Keratinocyte (primary cell): Measurements from ENCODE around the gene TAF11. TPM values are rescaled to one million over a fixed set of nuclear protein-coding genes. Genes with fewer than 3 reads are reported as not detected.

Source experiments
- DNase-seq: peaks from one replicate; pipeline ENCODE4 v3.0.0-alpha.2; 2011; ENCODE audit warnings: low read depth, missing footprints, low spot score
- FAIRE-seq: peaks from 2 replicates; lab custom pipeline; 2011; peaks lifted over from hg19 to GRCh38; lab: Jason Lieb, UNC
- H2AFZ ChIP-seq: 2 replicates; pipeline ENCODE4 v1.6.0; 2012; ENCODE audit warnings: low read length, control low read depth, inconsistent platforms; ENCODE audit not compliant: control insufficient read depth
- H3K27ac ChIP-seq: 2 replicates; pipeline ENCODE4 v1.5.1; 2011; ENCODE audit warnings: low read length; ENCODE audit not compliant: control insufficient read depth, insufficient read depth
- H3K27me3 ChIP-seq: 3 replicates; pipeline ENCODE4 v1.6.0; 2011; ENCODE audit warnings: low read length; ENCODE audit not compliant: control insufficient read depth, insufficient read depth; ENCODE audit errors: extremely low read depth
- H3K36me3 ChIP-seq, 2 experiments: 2 replicates in 1 of 2; 3 replicates in 1 of 2; pipeline ENCODE4 v1.5.1; 2011; ENCODE audit warnings: low read length in 2 of 2, mild to moderate bottlenecking in 1 of 2; ENCODE audit not compliant: control insufficient read depth in 2 of 2, insufficient read depth in 2 of 2; ENCODE audit errors: extremely low read depth in 1 of 2
- H3K4me1 ChIP-seq: 3 replicates; pipeline ENCODE4 v1.5.1; 2011; ENCODE audit warnings: low read length; ENCODE audit not compliant: control insufficient read depth, insufficient read depth; ENCODE audit errors: extremely low read depth
- H3K4me2 ChIP-seq: 3 replicates; pipeline ENCODE4 v1.6.0; 2011; ENCODE audit warnings: low read depth, low read length; ENCODE audit not compliant: control insufficient read depth, insufficient read depth; ENCODE audit errors: extremely low read depth
- H3K4me3 ChIP-seq, 3 experiments: fragments of 200-600 bp in 1 of 3; sonication (generic) in 1 of 3; 2 replicates in 2 of 3; 3 replicates in 1 of 3; pipeline ENCODE4 v1.5.1; 2011 to 2016; ENCODE audit warnings: low read length in 3 of 3, mild to moderate bottlenecking in 3 of 3, control low read depth in 2 of 3, inconsistent platforms in 1 of 3, low read depth in 1 of 3, mixed read lengths in 1 of 3, mixed run types in 1 of 3, moderate library complexity in 1 of 3; ENCODE audit not compliant: control insufficient read depth in 2 of 3, insufficient read depth in 2 of 3; ENCODE audit errors: extremely low read depth in 1 of 3
- H3K79me2 ChIP-seq: 2 replicates; pipeline ENCODE4 v1.6.0; 2012; ENCODE audit warnings: low read length; ENCODE audit not compliant: control insufficient read depth, insufficient read depth
- H3K9ac ChIP-seq: 3 replicates; pipeline ENCODE4 v1.6.0; 2011; ENCODE audit warnings: low read length; ENCODE audit not compliant: control insufficient read depth, insufficient read depth; ENCODE audit errors: extremely low read depth
- H3K9me1 ChIP-seq: 3 replicates; pipeline ENCODE4 v1.6.0; 2011; ENCODE audit warnings: low read length; ENCODE audit not compliant: control insufficient read depth, insufficient read depth; ENCODE audit errors: extremely low read depth
- H3K9me3 ChIP-seq: 2 replicates; pipeline ENCODE4 v1.5.1; 2012; ENCODE audit warnings: low read depth, low read length; ENCODE audit not compliant: control insufficient read depth
- H4K20me1 ChIP-seq: 3 replicates; pipeline ENCODE4 v1.6.0; 2011; ENCODE audit warnings: low read length; ENCODE audit not compliant: control insufficient read depth, insufficient read depth; ENCODE audit errors: extremely low read depth
- CTCF ChIP-seq, 3 experiments: IDR thresholded peaks in 1 of 3; conservative IDR thresholded peaks in 1 of 3; optimal IDR thresholded peaks in 1 of 3; 2 replicates in 2 of 3; 3 replicates in 1 of 3; pipeline versions ENCODE3 to v1.5.1; 2011; ENCODE audit warnings: low read length in 3 of 3, mild to moderate bottlenecking in 3 of 3, moderate library complexity in 2 of 3, control low read depth in 1 of 3, inconsistent platforms in 1 of 3; ENCODE audit not compliant: insufficient read depth in 2 of 3; ENCODE audit errors: extremely low read depth in 1 of 3
- EZH2 ChIP-seq: IDR thresholded peaks from one replicate; pipeline ENCODE4 v1.6.1; 2012; ENCODE audit warnings: inconsistent platforms, mild to moderate bottlenecking, low read length, moderate library complexity
- dilution Hi-C: fragments of 300-500 bp; cut with MboI; formaldehyde crosslinking; loops from one replicate; pipeline ENCODE4 v1.7.0; 2020; ENCODE audit warnings: low sequenced_read_pairs; ENCODE audit not compliant: extremely low pct_ligation_motif_present
- polyA plus RNA-seq, 5 experiments: library from polyadenylated mRNA; depleted of rRNA in 3 of 5; stranded (reverse) in 3 of 5; stranded (forward) in 1 of 5; unstranded in 1 of 5; fragments of >200 nt; gene quantifications; 1 replicate in 1 of 5; 2 replicates in 3 of 5; 3 replicates in 1 of 5; pipeline versions ENCODE4 v1.2.1 to v1.2.3, GENCODE V29; 2011 to 2012; ENCODE audit warnings: missing spikeins in 2 of 5, low read depth in 1 of 5, low replicate concordance in 1 of 5

TAF11 gene
- polyA plus RNA-seq, 1 donor (not counting 4 experiments of a cell fraction or from before 2014, with no cell fraction given) = 31.5 TPM

- H3K27me3 ChIP-seq = no peaks in the 10 kb centered on the region
- H3K79me2 ChIP-seq = peaks cover 41% of the 10 kb centered on the region
- FAIRE-seq = no peak
- TF ChIP-seq CTCF (optimal IDR thresholded peaks at IDR 0.05 in 1 of 3, IDR thresholded peaks at IDR 0.05 in 1 of 3, conservative IDR thresholded peaks at IDR 0.05 in 1 of 3; ENCODE audit: extremely low read depth in 1 of 3, insufficient read depth in 2 of 3, low read length in 3 of 3) = no peak
- TF ChIP-seq EZH2 = no peak
- no peak overlapping the region for H3K4me2 ChIP-seq
- peaks cover 9% of the 10 kb centered on the region for H4K20me1 ChIP-seq
- H3K9me1 ChIP-seq = no peaks in the 10 kb centered on the region
- dilution Hi-C loops = no loop called here
- H3K9ac ChIP-seq = no peak overlapping the region
- no peak overlapping the region for H3K27ac ChIP-seq
- no peaks in the 10 kb centered on the region for H3K4me1 ChIP-seq
- H3K36me3 ChIP-seq = no peaks in the 10 kb centered on the region
- no peak for DNase-seq
- H3K4me3 ChIP-seq = no peak overlapping the region
- H2AFZ ChIP-seq = no peak overlapping the region
- H3K9me3 ChIP-seq = no peaks in the 10 kb centered on the region
Observed at GRCh38 chr6:34897130-34897529, 9.3 kb upstream of the TAF11 start.

- H3K9me3 ChIP-seq = no peaks in the 10 kb centered on the region
- no peak for TF ChIP-seq CTCF (optimal IDR thresholded peaks at IDR 0.05 in 1 of 3, IDR thresholded peaks at IDR 0.05 in 1 of 3, conservative IDR thresholded peaks at IDR 0.05 in 1 of 3; ENCODE audit: extremely low read depth in 1 of 3, insufficient read depth in 2 of 3, low read length in 3 of 3)
- no peak for TF ChIP-seq EZH2
- FAIRE-seq (no peak), DNase-seq (no peak)
- H3K36me3 ChIP-seq = no peaks in the 10 kb centered on the region
- H3K9me1 ChIP-seq = peaks cover 3% of the 10 kb centered on the region
- peaks cover 17% of the 10 kb centered on the region for H3K4me1 ChIP-seq
- no peak overlapping the region for H3K9ac ChIP-seq
- peaks cover 53% of the 10 kb centered on the region for H3K79me2 ChIP-seq
- H2AFZ ChIP-seq = no peak overlapping the region
- no peaks in the 10 kb centered on the region for H3K27me3 ChIP-seq
- H3K4me3 ChIP-seq = no peak overlapping the region
- no peak overlapping the region for H3K27ac ChIP-seq
- peaks cover 12% of the 10 kb centered on the region for H4K20me1 ChIP-seq
- dilution Hi-C loops = no loop called here
- no peak overlapping the region for H3K4me2 ChIP-seq
Observed at GRCh38 chr6:34894693-34895092, 6.9 kb upstream of the TAF11 start.
